ENCODE data around the gene RBSN. TPM values are rescaled to one million over a fixed set of nuclear protein-coding genes. Genes with fewer than 3 reads are reported as not detected.

The RBSN gene
- total RNA-seq, 2 donors from 2014 or later = 23.3 to 25.2 TPM

DNA sequence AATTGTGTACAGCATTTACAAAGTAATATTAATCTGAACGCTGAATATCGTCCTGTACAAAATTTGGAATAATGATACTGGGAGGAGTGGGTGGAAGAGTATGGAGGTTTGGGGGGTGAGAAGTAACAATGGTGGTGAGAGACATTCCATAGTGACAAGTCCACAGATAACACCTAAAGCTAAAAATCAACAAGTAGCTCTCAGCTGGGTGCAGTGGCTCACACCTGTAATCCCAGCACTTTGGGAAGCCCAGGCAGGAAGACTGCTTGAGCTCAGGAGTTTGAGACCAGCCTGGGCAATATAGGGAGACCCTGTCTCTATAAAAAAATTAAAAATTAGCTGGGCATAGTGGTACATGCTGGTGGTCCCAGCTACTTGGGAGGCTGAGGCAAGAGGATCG is 38.9 kb downstream of the RBSN start:
- H3K27me3 Mint-ChIP-seq (ENCODE audit: insufficient read depth) = no peaks in the 10 kb centered on the region
- H3K27ac Mint-ChIP-seq = peak overlapping the region; percentile 83
- DNase-seq = peak; percentile 62
- H3K9ac ChIP-seq (ENCODE audit: extremely low read depth, low read length, poor library complexity, severe bottlenecking) = peak overlapping the region; percentile 39
- peak overlapping the region; percentile 15 for H3K4me3 ChIP-seq (ENCODE audit: low read length)
- peak overlapping the region; percentile 32 for H3K4me3 Mint-ChIP-seq
- H3K9me3 Mint-ChIP-seq = peaks cover 11% of the 10 kb centered on the region
- peaks cover 10% of the 10 kb centered on the region for H3K4me1 ChIP-seq (ENCODE audit: control insufficient read depth, insufficient read depth, low read length)
- peaks cover 64% of the 10 kb centered on the region for H3K36me3 Mint-ChIP-seq (ENCODE audit: low read depth)
- WGBS, 2 experiments (ENCODE audit: insufficient coverage in 1 of 2, insufficient read length in 1 of 2) = 80 to 91% methylated on average over 1 to 3 of the region's 3 CpGs
- peaks cover 30% of the 10 kb centered on the region for H3K4me1 Mint-ChIP-seq
- H3K36me3 ChIP-seq (ENCODE audit: control insufficient read depth, insufficient read depth, low read length) = peaks cover 53% of the 10 kb centered on the region
- H3K27ac ChIP-seq (ENCODE audit: low read depth, low read length) = no peak overlapping the region
- H3K27me3 ChIP-seq (ENCODE audit: control insufficient read depth, insufficient read depth, low read length, poor library complexity, severe bottlenecking) = no peaks in the 10 kb centered on the region
- TF ChIP-seq, protein P1, sequence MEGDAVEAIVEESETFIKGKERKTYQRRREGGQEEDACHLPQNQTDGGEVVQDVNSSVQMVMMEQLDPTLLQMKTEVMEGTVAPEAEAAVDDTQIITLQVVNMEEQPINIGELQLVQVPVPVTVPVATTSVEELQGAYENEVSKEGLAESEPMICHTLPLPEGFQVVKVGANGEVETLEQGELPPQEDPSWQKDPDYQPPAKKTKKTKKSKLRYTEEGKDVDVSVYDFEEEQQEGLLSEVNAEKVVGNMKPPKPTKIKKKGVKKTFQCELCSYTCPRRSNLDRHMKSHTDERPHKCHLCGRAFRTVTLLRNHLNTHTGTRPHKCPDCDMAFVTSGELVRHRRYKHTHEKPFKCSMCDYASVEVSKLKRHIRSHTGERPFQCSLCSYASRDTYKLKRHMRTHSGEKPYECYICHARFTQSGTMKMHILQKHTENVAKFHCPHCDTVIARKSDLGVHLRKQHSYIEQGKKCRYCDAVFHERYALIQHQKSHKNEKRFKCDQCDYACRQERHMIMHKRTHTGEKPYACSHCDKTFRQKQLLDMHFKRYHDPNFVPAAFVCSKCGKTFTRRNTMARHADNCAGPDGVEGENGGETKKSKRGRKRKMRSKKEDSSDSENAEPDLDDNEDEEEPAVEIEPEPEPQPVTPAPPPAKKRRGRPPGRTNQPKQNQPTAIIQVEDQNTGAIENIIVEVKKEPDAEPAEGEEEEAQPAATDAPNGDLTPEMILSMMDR (conservative IDR thresholded peaks at IDR 0.05) = no peak
- peaks cover 19% of the 10 kb centered on the region for H3K9me3 ChIP-seq (ENCODE audit: control insufficient read depth, low read length)

DNA sequence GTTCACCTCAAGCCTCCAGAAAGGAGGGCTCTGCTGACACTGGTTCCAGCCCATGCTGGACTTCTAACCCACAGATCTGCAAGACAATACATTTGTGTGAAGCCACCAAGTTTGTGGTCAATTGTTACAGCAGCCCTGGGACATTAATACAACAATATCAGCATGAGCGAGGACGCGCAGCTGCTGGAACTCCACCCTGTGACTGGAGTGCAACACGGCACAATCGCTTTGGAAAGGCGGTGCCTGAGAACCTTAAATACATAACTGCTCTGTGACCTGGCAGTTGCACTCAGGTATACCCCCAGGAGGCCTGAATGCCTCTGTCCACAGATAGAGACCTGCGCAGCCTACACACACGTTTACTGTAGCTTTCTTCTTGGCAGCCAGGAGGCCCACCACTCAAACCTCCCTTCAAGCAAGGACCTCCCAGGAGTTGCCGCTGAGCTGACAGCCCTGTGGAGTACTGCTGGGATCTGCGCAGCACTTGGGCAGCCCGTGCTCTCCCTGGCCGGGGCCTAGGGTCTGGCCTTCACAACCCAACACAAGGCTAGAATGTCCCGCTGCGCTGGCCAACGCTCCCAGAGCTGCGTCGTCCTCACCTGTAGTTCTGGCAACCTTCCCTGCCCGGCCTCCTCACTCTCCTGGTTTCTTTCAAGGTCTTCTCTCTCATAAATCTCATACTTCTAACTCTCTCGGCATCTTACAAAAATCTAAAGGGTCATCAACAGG is 42.1 kb downstream of the RBSN start:
- H3K9me3 ChIP-seq (ENCODE audit: control insufficient read depth, low read length) = peaks cover 19% of the 10 kb centered on the region
- WGBS, 2 experiments (ENCODE audit: insufficient coverage in 1 of 2, insufficient read length in 1 of 2) = 95 to 97% methylated on average over 9 to 19 of the region's 19 CpGs
- Mint-ChIP-seq H3K27me3 (ENCODE audit: insufficient read depth) (no peaks in the 10 kb centered on the region), H3K36me3 (ENCODE audit: low read depth) (peaks cover 86% of the 10 kb centered on the region), H3K27ac (no peak overlapping the region), H3K9me3 (peaks cover 11% of the 10 kb centered on the region), H3K4me3 (no peak overlapping the region), H3K4me1 (peaks cover 31% of the 10 kb centered on the region)
- no peak overlapping the region for H3K9ac ChIP-seq (ENCODE audit: extremely low read depth, low read length, poor library complexity, severe bottlenecking)
- TF ChIP-seq, protein P1 (conservative IDR thresholded peaks at IDR 0.05) = no peak
- H3K27ac ChIP-seq (ENCODE audit: low read depth, low read length) = no peak overlapping the region
- peaks cover 82% of the 10 kb centered on the region for H3K36me3 ChIP-seq (ENCODE audit: control insufficient read depth, insufficient read depth, low read length)
- H3K4me1 ChIP-seq (ENCODE audit: control insufficient read depth, insufficient read depth, low read length) = peaks cover 9% of the 10 kb centered on the region
- no peak overlapping the region for H3K4me3 ChIP-seq (ENCODE audit: low read length)
- DNase-seq = no peak
- no peaks in the 10 kb centered on the region for H3K27me3 ChIP-seq (ENCODE audit: control insufficient read depth, insufficient read depth, low read length, poor library complexity, severe bottlenecking)

DNA sequence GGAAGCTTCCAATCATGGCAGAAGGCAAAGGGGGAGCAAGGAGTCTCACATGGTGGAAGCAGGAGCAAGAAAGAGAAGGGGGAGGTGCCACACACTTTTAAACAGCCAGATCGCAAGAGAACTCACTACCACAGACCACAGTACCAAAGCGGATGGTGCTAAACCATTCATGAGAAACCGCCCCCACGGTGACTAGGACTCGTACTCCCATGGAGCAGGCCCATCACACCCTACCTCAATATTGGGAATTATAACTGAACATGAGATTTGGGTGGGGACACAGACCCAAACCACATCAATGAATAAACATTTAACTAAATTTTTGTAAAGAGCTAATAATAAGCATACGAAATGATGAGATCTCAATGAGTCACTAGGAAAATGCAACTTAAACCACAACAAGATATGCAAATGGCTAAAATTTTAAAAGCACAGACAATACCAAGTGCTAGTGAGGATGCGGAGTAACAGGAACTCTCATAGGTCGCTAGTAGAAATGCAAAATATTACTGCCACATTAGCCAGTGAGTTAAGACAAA is 43.9 kb downstream of the RBSN start:
- peaks cover under 1% of the 10 kb centered on the region for H3K9me3 Mint-ChIP-seq
- Histone ChIP-seq H3K27me3 (ENCODE audit: control insufficient read depth, insufficient read depth, low read length, poor library complexity, severe bottlenecking) (no peaks in the 10 kb centered on the region), H3K27ac (ENCODE audit: low read depth, low read length) (no peak overlapping the region), H3K4me3 (ENCODE audit: low read length) (no peak overlapping the region), H3K4me1 (ENCODE audit: control insufficient read depth, insufficient read depth, low read length) (peaks cover 9% of the 10 kb centered on the region), H3K9ac (ENCODE audit: extremely low read depth, low read length, poor library complexity, severe bottlenecking) (no peak overlapping the region), H3K9me3 (ENCODE audit: control insufficient read depth, low read length) (peaks cover 11% of the 10 kb centered on the region), H3K36me3 (ENCODE audit: control insufficient read depth, insufficient read depth, low read length) (peaks cover 90% of the 10 kb centered on the region)
- peaks cover 31% of the 10 kb centered on the region for H3K4me1 Mint-ChIP-seq
- H3K27ac Mint-ChIP-seq = no peak overlapping the region
- H3K4me3 Mint-ChIP-seq = no peak overlapping the region
- peaks cover 86% of the 10 kb centered on the region for H3K36me3 Mint-ChIP-seq (ENCODE audit: low read depth)
- no peaks in the 10 kb centered on the region for H3K27me3 Mint-ChIP-seq (ENCODE audit: insufficient read depth)
- TF ChIP-seq, protein P1 (conservative IDR thresholded peaks at IDR 0.05) = no peak
- 92 to 95% methylated on average over 4 to 8 of the region's 8 CpGs for whole genome bisulfite sequencing, 2 experiments (ENCODE audit: insufficient coverage in 1 of 2, insufficient read length in 1 of 2)
- no peak for DNase-seq
